Sigmoid colon (tissue), 4 donors: Measurements from ENCODE around the gene PXN.

Source experiments
- POLR2AphosphoS5 ChIP-seq, 4 donors: sonication (generic); formaldehyde crosslinking; IDR thresholded peaks; one replicate each; pipeline ENCODE4 v1.6.1; 2017; ENCODE audit warnings: antibody characterized with exemption in 4 of 4
- TF ChIP-seq, protein P1 (sequence below), 4 experiments: fragments of 450-650 bp in 3 of 4; fragments of 200-600 bp in 1 of 4; IDR thresholded peaks; one replicate each; pipeline ENCODE4 v1.5.1; 2016 to 2019; ENCODE audit warnings: antibody characterized with exemption in 4 of 4, mild to moderate bottlenecking in 3 of 4, moderate library complexity in 2 of 4

DNA sequence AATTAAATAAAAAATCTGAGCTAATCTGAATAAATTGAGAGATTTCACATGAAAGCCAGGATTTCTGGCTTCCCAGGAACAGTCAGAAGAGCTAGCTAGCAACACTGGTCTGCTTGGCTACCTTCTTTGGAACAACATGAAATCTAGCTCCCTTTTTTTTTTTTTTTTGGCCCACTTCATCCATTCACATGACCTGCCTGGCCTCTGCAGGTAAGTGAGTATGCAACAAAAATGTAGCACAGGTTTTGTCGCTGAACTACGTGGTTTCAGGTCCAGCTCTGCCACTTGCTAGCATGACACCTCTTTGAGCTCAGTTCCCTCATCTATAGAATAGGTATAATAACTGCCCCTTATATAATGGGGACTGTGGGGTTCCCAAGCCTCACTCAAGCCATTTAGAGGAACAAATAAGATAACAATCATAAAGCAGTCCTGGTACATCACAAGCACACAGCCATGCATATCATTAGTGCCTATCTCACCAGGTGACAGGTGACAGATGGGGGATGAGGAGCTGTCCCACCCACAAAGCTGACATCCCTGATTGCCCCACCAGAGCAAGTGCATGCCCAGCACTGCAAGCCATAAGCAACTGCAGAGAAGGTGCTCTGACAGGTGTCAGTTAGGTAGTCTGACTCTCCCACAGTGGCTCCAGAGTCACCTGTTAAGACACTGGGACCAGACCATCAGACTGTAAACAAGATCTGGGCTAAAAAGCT, 25.6 kb downstream of the PXN start:
- TF ChIP-seq, protein P1, sequence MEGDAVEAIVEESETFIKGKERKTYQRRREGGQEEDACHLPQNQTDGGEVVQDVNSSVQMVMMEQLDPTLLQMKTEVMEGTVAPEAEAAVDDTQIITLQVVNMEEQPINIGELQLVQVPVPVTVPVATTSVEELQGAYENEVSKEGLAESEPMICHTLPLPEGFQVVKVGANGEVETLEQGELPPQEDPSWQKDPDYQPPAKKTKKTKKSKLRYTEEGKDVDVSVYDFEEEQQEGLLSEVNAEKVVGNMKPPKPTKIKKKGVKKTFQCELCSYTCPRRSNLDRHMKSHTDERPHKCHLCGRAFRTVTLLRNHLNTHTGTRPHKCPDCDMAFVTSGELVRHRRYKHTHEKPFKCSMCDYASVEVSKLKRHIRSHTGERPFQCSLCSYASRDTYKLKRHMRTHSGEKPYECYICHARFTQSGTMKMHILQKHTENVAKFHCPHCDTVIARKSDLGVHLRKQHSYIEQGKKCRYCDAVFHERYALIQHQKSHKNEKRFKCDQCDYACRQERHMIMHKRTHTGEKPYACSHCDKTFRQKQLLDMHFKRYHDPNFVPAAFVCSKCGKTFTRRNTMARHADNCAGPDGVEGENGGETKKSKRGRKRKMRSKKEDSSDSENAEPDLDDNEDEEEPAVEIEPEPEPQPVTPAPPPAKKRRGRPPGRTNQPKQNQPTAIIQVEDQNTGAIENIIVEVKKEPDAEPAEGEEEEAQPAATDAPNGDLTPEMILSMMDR (IDR thresholded peaks at IDR 0.05) = no peak
- no peak for TF ChIP-seq POLR2AphosphoS5 (IDR thresholded peaks at IDR 0.05)
